ENCODE results near the gene SCUBE1.

The SCUBE1 gene

GRCh38 chr22:43179146-43179910, 163.8 kb downstream of the SCUBE1 start:
- no peak for DNase-seq (ENCODE audit: low read depth in 2 of 2)

GRCh38 chr22:43177479-43177878, 165.7 kb downstream of the SCUBE1 start:
- DNase-seq (ENCODE audit: low read depth in 2 of 2) = no peak

DNA sequence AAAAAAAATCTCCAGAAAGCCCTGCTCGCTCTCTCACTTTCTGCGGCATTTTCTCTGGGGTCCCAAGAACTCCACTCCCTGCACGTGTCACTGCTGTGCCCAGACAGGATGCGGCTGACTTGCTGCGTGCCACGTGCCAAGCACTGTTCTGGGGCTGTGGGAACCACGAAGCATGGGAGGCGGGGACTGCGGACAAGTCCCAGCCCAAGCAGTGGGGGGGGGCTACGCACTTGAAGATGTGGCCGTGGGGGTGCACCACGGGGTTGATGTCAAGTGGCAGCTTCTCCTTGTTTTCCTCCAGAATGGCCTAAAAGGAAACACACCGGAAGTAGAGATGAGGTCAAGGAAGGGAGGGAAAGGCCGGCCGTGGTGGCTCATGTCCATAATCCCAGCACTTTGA, 167.1 kb downstream of the SCUBE1 start:
- no peak for DNase-seq (ENCODE audit: low read depth in 2 of 2)

GRCh38 chr22:43174941-43175531, 168.1 kb downstream of the SCUBE1 start:
- DNase-seq (ENCODE audit: low read depth in 2 of 2) = no peak

DNA sequence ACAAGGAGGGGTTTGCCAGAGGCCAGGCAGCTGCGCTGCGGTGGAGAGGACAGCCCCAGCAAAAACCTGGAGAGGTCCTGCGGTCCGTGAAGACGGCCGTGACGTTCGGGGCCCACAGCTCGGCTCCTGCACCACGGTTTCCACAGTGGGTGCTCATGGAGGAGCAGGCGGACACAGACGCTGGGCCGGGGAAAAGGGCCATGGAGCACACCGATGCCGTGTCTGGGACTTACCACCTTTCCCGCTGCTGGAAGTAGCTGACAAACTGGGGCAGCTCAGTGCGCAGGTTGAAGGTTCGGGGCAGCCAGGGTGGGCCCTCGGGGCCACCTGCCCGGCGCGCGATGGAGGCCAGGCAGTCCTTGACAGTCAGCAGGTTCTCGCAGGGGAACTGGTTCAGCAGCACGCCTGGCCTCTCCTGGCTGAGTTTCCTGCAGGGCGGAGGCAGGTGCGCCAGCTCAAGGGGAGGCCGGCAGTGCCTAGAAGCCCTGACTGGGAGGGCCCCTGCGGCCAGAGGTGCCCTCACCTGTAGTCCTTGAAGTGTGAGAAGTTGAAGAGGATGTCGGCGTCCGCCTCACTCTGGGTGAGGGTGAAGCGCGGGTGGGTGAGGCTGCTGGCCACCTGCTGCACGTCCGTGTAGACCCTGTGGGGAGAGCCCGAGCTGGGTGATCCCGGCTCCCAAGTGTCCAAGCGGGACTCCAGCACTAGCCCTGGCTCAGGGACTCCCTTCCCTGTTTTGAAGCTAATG, 169.0 kb downstream of the SCUBE1 start:
- DNase-seq (ENCODE audit: low read depth in 2 of 2) = no peak

DNA sequence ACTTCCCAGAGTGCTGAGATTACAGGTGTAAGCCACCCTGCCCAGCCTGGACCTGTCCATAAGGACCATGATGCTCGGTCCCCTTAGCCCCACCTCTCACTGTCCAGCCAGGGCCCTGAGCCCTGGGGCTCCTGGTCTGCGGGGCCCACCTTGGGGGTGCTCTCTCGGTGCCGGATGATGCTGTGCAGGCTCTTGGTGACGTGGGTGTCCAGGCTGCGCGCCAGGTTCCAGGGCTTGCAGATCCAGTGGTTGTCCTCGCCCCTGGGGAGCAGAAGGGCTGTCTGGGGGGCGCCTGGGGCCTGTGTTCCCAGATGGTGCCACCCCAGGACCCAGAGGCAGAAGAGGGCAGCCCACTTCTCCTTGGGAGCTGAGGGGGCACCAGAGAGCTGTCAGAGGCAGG, 169.6 kb downstream of the SCUBE1 start:
- DNase-seq (ENCODE audit: low read depth in 2 of 2) = no peak

GRCh38 chr22:43172191-43172590, 171.0 kb downstream of the SCUBE1 start:
- no peak for DNase-seq (ENCODE audit: low read depth in 2 of 2)

DNA sequence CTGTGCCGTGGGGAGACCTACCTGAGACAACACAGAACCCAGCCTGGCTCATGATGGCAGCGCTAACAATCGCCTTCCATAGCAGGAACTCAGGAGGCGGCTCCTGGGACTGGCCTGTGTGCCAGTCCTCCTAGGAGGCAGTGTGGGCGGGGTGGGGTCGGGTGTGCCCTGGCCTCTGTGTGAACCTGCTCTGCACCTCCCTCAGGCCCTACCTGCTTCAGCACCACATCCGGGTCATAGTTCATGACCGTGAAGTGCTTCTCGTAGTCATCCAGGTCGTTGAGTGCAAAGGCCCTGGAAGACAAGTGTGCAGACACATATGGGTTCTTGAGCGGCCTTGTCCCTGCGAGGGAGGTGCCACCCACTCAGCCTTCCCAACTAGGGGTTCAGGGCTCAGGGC, 171.6 kb downstream of the SCUBE1 start:
- DNase-seq (ENCODE audit: low read depth in 2 of 2) = no peak

GRCh38 chr22:43171019-43171491, 172.1 kb downstream of the SCUBE1 start:
- DNase-seq (ENCODE audit: low read depth in 2 of 2) = no peak

DNA sequence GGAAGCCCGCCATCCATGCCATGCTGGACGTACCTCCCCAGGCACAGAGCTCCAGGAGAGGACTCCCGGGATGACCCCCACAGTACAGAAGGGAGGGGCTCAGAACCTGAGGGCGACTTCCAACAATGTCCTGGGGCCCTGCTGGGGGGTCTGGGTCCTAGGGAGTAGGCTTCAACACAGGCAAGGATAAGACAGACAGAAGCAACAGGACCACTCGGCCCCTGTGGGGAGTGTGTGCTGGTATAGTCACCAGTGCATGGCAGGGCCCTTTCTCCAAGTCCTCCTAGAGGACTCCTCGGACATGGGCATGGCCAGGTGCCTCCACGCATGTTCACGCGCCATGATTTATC, 173.1 kb downstream of the SCUBE1 start:
- DNase-seq (ENCODE audit: low read depth in 2 of 2) = no peak

DNA sequence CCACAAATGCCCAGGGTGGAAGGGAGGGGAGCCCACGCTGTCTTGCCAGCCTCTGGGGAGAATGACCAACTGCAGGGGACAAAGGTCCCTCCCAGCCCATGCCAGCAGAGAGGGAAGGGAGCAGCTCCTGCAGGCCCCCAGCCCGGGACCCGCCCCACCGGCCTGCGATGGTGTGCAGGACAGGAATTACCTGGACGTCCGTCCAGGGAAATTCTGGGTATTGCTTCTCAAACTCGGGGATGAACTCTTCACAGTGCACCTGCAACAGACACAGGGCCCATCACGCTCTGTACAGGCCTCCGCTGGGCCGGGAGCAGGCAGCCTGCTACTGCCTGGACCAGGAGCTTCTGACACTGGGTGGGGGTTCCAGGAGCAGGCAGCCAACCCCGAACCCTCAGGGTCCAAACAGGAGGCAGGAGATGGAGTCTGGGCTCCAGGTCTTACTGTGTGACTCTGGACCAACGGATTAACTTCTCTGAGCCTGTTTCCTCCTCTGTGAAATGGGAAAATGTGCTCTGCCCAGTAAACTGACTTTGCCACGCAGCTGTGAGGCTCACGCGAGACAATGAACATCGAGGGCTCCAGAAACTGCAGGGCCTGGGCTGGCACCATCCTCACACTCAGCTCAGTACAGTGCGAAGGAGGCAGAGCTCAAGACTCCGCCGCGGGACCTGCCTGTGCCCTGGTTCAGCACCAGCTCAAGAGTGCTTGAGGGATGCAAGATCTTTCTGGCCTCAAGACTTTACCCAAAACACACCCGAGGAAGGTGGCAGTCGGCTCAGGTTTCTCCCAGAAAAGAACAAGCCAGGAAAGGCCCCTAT, 173.7 kb downstream of the SCUBE1 start:
- DNase-seq (ENCODE audit: low read depth in 2 of 2) = no peak

DNA sequence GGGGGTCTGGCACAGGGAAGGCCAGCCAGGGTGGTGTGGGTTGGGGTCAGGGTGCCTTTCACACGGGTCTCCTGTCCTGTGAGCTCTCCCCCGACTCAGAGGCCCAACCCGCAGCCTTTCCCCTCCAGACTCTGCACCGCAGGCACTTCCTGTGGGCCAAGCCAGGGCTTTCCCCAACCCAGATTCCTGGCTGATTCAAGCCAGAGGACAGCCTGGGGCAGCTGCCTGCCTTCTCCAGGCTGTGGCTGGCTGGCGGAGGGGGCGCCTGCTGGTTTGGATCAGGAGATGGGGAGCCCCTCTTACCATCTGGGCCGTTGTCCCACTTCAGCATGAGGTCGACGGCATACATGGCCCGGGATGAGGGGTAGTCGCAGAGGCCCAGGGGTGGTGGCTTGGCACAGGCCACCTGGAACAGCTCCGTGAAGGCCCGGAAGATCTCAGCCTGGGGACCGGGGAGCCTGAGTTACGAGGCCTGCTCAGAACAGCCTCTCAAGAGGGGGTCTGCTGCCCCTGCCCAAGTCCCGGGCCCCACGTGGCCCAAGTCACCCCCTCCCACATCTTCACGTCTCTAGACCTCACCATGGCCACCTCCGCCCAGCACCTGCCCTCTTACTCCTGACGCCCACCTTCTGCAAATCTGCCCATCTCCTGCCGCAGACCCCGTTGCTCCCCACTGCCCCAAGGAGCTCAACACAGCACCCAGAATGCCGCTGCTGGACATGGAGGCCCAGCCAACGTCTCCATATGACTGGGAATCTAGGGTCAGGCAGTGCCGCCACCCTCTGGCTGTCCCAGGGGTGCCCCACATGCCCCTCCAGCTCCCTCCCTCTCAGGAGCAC, 174.5 kb downstream of the SCUBE1 start:
- DNase-seq (ENCODE audit: low read depth in 2 of 2) = no peak

DNA sequence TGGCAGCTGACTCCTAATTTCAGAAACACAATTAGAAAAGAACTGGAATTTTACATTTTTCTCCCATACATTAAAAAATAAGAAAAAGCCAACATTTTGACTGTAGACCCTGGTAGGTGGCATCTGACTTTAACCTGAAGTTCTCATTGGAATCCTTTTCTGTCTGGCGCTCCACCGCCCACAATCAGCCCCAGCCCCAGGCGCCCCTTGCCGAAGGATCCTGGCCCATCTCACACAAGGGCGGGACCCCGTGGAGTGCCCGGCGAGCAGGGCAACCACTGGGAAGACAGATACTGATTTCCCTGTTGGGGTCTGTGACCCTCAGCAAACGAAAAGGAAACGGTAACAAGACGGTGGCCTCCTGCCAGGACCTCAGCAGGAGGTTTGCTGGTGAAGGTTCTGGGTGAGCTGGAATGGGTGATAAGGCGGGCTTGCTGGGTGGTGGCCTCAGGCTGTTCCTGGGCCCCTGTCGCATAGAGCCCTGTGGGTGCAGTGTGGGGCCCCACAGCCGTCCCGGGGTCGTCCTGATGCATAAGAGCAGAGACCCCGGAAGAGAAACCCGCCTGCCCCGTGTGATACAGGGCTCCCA, 176.1 kb downstream of the SCUBE1 start:
- no peak for DNase-seq (ENCODE audit: low read depth in 2 of 2)

DNA sequence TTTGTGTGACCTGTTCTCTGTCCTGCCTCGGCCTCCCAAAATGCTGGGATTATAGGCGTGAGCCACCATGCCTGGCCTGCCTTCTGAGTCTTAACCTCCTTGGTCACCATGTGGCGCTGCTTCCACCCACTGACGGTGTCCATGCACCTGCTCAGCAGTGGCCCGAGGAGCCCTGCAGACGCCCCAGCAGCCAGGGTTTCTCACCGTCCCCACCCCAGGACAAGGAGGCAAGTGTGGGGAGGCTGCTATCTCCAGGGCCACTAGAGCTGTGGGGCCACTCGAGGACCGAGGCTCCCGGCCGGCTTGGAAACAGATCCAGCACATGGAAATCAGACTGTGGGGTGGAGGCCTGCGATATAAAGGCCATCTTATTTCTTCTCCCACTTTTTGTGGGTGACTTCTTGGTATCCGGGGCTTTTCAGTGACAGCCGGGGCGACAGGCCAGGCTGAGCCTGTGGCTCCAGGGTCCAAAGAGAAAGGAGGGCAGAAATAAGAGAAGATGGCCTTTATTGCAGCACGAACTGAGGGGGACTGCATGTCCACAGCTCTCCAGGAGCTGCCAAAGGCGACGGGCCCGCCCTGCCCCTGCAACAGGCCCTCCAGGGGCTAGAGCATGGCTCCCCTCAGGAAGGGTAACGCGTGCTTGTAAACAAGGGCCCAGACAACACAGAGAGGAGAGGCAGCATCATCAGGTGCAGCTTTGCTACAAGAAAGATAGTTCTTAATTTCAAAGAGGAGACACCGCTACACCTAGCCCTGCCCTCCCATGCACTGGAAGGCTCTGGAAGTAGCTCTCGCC, 176.8 kb downstream of the SCUBE1 start:
- DNase-seq (ENCODE audit: low read depth in 2 of 2) = no peak

DNA sequence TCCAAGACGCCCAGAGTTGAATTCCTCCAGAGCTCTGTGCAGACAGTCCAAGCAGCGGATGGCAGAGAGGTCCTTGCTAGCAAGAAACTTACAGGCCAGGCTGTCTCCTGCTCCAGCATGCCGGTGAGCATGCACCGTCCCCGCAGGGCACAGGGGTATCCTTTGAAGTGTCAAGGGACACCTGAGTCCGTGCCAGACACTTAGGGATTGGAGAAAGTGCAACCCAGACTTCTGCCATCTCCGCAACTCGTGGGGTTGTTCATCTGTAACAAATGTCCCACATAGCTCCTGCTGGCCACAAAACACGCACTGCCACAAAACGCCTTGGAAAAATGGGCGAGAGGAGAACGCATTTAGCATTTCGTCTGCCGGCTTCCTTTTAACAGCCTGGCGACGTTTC, 178.5 kb downstream of the SCUBE1 start:
- DNase-seq (ENCODE audit: low read depth in 2 of 2) = no peak

GRCh38 chr22:43163241-43163795, 179.9 kb downstream of the SCUBE1 start:
- no peak for DNase-seq (ENCODE audit: low read depth in 2 of 2)

DNA sequence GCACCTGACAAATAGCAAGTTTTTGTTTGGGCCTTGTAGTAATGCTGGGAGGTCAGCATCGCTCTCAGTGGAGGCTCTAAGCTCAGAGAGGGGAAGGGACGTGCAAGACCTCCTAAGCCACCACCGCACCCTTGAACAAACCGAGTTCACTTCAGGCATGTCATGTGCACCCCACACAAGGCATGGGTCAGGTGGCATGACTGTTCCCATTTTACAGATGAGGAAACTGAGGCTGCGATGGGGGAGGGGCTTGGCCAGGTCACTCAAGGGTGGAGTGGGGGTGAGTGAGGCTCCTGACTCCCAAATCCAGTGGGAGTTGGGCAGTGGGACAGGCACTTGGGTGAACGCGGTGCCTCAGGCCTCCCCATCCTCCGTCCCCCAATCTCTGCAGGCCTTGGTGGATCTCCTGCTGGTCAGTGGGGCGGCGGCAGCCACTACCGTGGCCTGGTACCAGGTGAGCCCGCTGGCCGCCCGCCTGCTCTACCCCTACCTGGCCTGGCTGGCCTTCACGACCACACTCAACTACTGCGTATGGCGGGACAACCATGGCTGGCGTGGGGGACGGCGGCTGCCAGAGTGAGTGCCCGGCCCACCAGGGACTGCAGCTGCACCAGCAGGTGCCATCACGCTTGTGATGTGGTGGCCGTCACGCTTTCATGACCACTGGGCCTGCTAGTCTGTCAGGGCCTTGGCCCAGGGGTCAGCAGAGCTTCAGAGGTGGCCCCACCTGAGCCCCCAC, 180.6 kb downstream of the SCUBE1 start:
- DNase-seq (ENCODE audit: low read depth in 2 of 2) = no peak

DNA sequence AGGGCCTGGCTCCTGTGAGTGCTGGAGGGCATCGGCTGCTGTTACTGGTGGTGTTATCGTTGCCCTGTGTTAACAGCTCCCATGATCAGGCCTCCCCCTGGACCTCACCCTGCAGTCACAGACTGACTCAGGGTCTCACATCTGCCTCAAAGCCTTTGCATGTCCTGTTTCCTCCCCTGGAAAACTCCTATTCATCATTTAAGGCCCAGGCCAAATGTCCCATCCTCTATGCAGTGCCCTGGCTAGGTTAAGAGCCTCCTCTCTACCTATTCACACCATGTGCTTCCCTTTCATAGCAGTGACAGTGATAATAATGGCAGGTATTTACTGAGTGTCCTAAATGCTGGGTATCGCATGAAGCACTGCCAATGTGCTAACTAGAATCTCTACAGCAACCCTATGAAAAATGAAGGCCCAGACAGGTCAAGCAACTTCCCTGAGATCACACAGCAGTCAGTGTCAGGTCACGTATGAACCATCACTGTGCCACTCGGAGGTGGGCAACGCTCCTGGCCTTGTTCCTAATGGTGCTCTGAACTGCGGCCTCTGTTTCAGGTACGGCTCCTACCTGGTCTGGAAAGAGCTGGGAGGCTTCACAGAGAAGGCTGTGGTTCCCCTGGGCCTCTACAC, 182.6 kb downstream of the SCUBE1 start:
- DNase-seq (ENCODE audit: low read depth in 2 of 2) = no peak
